ENCODE data around the gene RYR2. TPM values are rescaled to one million over a fixed set of nuclear protein-coding genes. Genes with fewer than 3 reads are reported as not detected.
"Not testable (repeated sequence)": the region's sequence is repeated elsewhere in the genome, so short reads cannot be mapped to it uniquely, and the experiment has no call there.

The RYR2 gene
- total RNA-seq, 2 experiments from 2014 or later, result 0.03 to 0.40 TPM

- Mint-ChIP-seq H3K36me3 (no peaks in the 10 kb centered on the region), H3K27me3 (no peaks in the 10 kb centered on the region)
These were observed 77.1 kb downstream of the RYR2 start for GRCh38 chr1:237119091-237119490.

GRCh38 chr1:237120683-237121082 lies 78.7 kb downstream of the RYR2 start:
- CTCF ChIA-PET, result no interaction called here
- ATAC-seq, result no peak
- no peaks in the 10 kb centered on the region for H3K36me3 Mint-ChIP-seq
- H3K4me3 Mint-ChIP-seq, result no peak overlapping the region
- no peak overlapping the region for H3K27ac Mint-ChIP-seq
- no peaks in the 10 kb centered on the region for H3K4me1 Mint-ChIP-seq
- DNase-seq, result no peak
- no peaks in the 10 kb centered on the region for H3K9me3 Mint-ChIP-seq (ENCODE audit: low read depth)
- no peaks in the 10 kb centered on the region for H3K27me3 Mint-ChIP-seq

More at GRCh38 chr1:237119091-237119490, 77.1 kb downstream of the RYR2 start:
- CTCF ChIA-PET, result no interaction called here
- no peak overlapping the region for H3K27ac Mint-ChIP-seq
- H3K9me3 Mint-ChIP-seq (ENCODE audit: low read depth), result no peaks in the 10 kb centered on the region
- no peak overlapping the region for H3K4me3 Mint-ChIP-seq
- DNase-seq (no peak), ATAC-seq (no peak)
- no peaks in the 10 kb centered on the region for H3K4me1 Mint-ChIP-seq

GRCh38 chr1:237124856-237125462 lies 83.0 kb downstream of the RYR2 start:
- Mint-ChIP-seq H3K36me3 (no peaks in the 10 kb centered on the region), H3K27me3 (no peaks in the 10 kb centered on the region), H3K4me3 (no peak overlapping the region), H3K9me3 (ENCODE audit: low read depth) (peaks cover 5% of the 10 kb centered on the region), H3K4me1 (no peaks in the 10 kb centered on the region), H3K27ac (no peak overlapping the region)
- DNase-seq (no peak), ATAC-seq (no peak)
- CTCF ChIA-PET, result no interaction called here

- CTCF ChIA-PET, result no interaction called here
- Mint-ChIP-seq H3K27ac (no peak overlapping the region), H3K27me3 (no peaks in the 10 kb centered on the region), H3K4me3 (no peak overlapping the region), H3K36me3 (no peaks in the 10 kb centered on the region), H3K9me3 (ENCODE audit: low read depth) (peaks cover 5% of the 10 kb centered on the region), H3K4me1 (no peaks in the 10 kb centered on the region)
- ATAC-seq (no peak), DNase-seq (no peak)
These were observed 84.2 kb downstream of the RYR2 start for GRCh38 chr1:237126180-237126579.

- H3K27ac Mint-ChIP-seq; CTCF ChIA-PET; ATAC-seq; DNase-seq; H3K27me3 Mint-ChIP-seq; H3K36me3 Mint-ChIP-seq; H3K9me3 Mint-ChIP-seq (ENCODE audit: low read depth); H3K4me1 Mint-ChIP-seq; H3K4me3 Mint-ChIP-seq: not testable (repeated sequence)
These were observed 85.3 kb downstream of the RYR2 start for GRCh38 chr1:237127301-237127700.

GRCh38 chr1:237133921-237134320 lies 91.9 kb downstream of the RYR2 start:
- H3K36me3 Mint-ChIP-seq, result no peaks in the 10 kb centered on the region

GRCh38 chr1:237134929-237135328 lies 92.9 kb downstream of the RYR2 start:
- CTCF ChIA-PET, result no interaction called here
- peaks cover 5% of the 10 kb centered on the region for H3K27me3 Mint-ChIP-seq
- H3K4me3 Mint-ChIP-seq, result no peak overlapping the region
- ATAC-seq (no peak), DNase-seq (no peak)
- H3K27ac Mint-ChIP-seq, result no peak overlapping the region
- H3K36me3 Mint-ChIP-seq, result no peaks in the 10 kb centered on the region
- H3K4me1 Mint-ChIP-seq, result no peaks in the 10 kb centered on the region
- H3K9me3 Mint-ChIP-seq (ENCODE audit: low read depth), result peaks cover 9% of the 10 kb centered on the region

More at GRCh38 chr1:237133921-237134320, 91.9 kb downstream of the RYR2 start:
- peaks cover 9% of the 10 kb centered on the region for H3K9me3 Mint-ChIP-seq (ENCODE audit: low read depth)
- no peak for DNase-seq
- ATAC-seq, result no peak
- no peaks in the 10 kb centered on the region for H3K4me1 Mint-ChIP-seq
- no peak overlapping the region for H3K4me3 Mint-ChIP-seq
- H3K27me3 Mint-ChIP-seq, result peaks cover 2% of the 10 kb centered on the region
- no peak overlapping the region for H3K27ac Mint-ChIP-seq
- CTCF ChIA-PET, result no interaction called here

DNA sequence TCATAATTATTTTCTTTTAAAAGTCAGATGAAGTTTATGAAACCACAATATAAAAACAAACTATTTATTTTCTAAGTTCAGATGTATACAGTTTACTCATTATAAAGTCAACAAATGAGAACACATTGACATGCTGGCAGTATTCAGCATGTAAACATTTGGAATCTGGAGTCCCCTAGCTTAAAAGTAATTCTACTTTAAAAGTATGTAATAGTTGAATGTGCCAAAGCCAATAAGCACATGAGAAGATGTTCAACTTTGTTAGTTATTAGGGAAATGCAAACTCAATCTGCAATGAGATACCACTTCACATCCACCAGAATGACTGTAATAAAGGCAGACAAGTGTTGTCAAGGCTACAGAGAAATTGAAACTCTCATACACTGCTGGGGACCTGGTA lies 96.6 kb downstream of the RYR2 start:
- H3K27me3 Mint-ChIP-seq, result peaks cover 5% of the 10 kb centered on the region
- DNase-seq (no peak), ATAC-seq (no peak)
- no peaks in the 10 kb centered on the region for H3K36me3 Mint-ChIP-seq
- no peak overlapping the region for H3K4me3 Mint-ChIP-seq
- H3K9me3 Mint-ChIP-seq (ENCODE audit: low read depth), result peaks cover 4% of the 10 kb centered on the region
- H3K27ac Mint-ChIP-seq, result no peak overlapping the region
- H3K4me1 Mint-ChIP-seq, result no peaks in the 10 kb centered on the region
- CTCF ChIA-PET, result no interaction called here

DNA sequence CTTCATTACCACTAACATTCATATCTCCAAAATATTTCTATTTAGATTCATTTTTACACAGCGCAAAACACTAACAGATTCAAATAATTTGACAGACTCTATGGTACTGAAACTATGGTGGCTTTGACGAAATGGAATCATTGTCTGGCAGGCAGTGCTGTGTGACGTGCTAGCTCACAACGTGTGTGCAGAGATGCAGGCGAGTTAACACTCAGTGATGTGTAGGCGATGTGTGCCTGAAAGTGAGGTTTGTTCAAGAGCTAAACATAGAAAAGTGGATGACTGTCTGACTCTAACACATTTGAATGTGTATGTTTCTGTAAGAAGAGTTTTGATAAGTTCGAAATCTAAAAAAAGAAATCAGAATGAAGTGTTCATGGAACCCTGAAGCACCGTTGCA lies 97.7 kb downstream of the RYR2 start:
- Mint-ChIP-seq H3K27me3 (peaks cover 5% of the 10 kb centered on the region), H3K4me3 (no peak overlapping the region), H3K9me3 (ENCODE audit: low read depth) (peaks cover 3% of the 10 kb centered on the region), H3K4me1 (no peaks in the 10 kb centered on the region), H3K36me3 (no peaks in the 10 kb centered on the region), H3K27ac (no peak overlapping the region)
- ATAC-seq, result no peak
- DNase-seq, result no peak
- CTCF ChIA-PET, result no interaction called here

- Mint-ChIP-seq H3K27me3 (peaks cover 5% of the 10 kb centered on the region), H3K36me3 (no peaks in the 10 kb centered on the region), H3K4me1 (no peaks in the 10 kb centered on the region), H3K27ac (no peak overlapping the region), H3K9me3 (ENCODE audit: low read depth) (no peaks in the 10 kb centered on the region), H3K4me3 (no peak overlapping the region)
- DNase-seq (no peak), ATAC-seq (no peak)
- CTCF ChIA-PET, result no interaction called here
These were observed 99.0 kb downstream of the RYR2 start for GRCh38 chr1:237140986-237141385.

- CTCF ChIA-PET, result no interaction called here
- H3K9me3 Mint-ChIP-seq (ENCODE audit: low read depth), result no peaks in the 10 kb centered on the region
- no peaks in the 10 kb centered on the region for H3K36me3 Mint-ChIP-seq
- no peak overlapping the region for H3K27ac Mint-ChIP-seq
- H3K4me1 Mint-ChIP-seq, result no peaks in the 10 kb centered on the region
- H3K27me3 Mint-ChIP-seq, result peaks cover 5% of the 10 kb centered on the region
- DNase-seq, result no peak
- no peak for ATAC-seq
- no peak overlapping the region for H3K4me3 Mint-ChIP-seq
These were observed 99.5 kb downstream of the RYR2 start for GRCh38 chr1:237141502-237141901.

DNA sequence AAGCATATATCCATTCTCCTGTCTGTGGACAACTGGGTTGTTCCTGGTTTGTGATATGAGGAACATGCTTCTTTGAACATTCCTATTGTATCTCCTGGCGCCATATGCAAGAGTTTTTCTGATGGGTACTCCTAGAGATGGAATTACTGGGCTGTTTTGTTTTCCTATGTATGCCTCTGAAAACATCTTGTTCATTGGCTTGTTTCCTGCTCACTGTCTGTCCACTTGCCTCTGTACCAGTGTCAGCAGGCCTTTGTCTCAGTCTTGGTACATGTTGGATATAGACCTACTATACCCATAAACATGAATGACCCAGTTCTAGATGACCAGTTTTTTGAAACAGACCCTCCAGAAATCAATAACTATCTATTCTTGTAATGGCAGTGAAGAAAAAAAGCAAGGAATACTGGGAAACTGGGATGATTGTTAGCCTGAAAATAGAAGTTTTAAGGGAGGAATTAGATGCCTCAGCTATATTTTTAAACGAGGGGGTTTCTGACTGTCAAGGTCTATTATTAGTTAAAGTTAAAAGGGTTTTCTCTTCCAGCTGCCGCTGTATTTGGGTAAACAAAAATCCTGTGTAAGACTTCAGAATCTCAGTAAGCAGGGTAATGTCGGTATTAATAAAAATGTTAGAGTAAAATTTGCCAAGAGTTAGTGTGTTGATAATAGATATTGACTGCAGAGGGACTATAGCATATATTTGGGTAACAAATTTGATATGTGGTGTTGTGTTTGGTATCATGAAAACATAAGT lies 103.6 kb downstream of the RYR2 start:
- CTCF ChIA-PET, result no interaction called here
- ATAC-seq (no peak), DNase-seq (no peak)
- Mint-ChIP-seq H3K4me1 (no peaks in the 10 kb centered on the region), H3K9me3 (ENCODE audit: low read depth) (no peaks in the 10 kb centered on the region), H3K27me3 (no peaks in the 10 kb centered on the region), H3K27ac (no peak overlapping the region), H3K4me3 (no peak overlapping the region), H3K36me3 (no peaks in the 10 kb centered on the region)

- Mint-ChIP-seq H3K4me3 (no peak overlapping the region), H3K36me3 (no peaks in the 10 kb centered on the region), H3K27ac (no peak overlapping the region), H3K9me3 (ENCODE audit: low read depth) (no peaks in the 10 kb centered on the region), H3K27me3 (no peaks in the 10 kb centered on the region), H3K4me1 (no peaks in the 10 kb centered on the region)
- CTCF ChIA-PET, result no interaction called here
- ATAC-seq, result no peak
- no peak for DNase-seq
These were observed 104.3 kb downstream of the RYR2 start for GRCh38 chr1:237146241-237146640.

DNA sequence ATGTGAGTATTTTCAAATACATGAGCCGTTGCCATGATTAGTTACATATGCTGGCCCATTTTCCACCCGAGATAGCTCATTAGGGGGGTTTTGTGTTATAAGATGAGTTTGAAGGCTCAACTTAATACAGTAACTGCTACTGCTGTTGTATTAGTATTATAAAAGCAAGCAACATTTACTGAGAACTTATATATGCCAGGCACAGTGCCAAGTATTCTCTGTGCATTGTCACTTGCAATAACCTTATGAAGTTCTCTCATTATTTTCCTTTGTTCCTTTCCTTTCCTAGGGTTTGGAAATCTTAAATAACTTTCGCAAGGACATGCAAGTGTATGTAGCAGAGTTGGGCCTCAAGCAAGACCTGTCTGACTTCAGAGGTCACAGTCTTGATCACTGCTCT lies 107.9 kb downstream of the RYR2 start:
- ATAC-seq (no peak), DNase-seq (no peak)
- Mint-ChIP-seq H3K4me3 (no peak overlapping the region), H3K36me3 (no peaks in the 10 kb centered on the region), H3K27ac (no peak overlapping the region), H3K27me3 (no peaks in the 10 kb centered on the region), H3K9me3 (ENCODE audit: low read depth) (peaks cover 2% of the 10 kb centered on the region), H3K4me1 (no peaks in the 10 kb centered on the region)
- CTCF ChIA-PET, result no interaction called here
